ENCODE measurements around the gene SALL3.

Gene SALL3

GRCh38 chr18:78948707-78949106 lies 30.9 kb upstream of the SALL3 start:
- CTCF ChIA-PET: no interaction called here

More at GRCh38 chr18:78948707-78949106, 30.9 kb upstream of the SALL3 start:
- H3K27ac ChIP-seq (ENCODE audit: extremely low read depth, low read depth, low read length): no peak overlapping the region
- H3K9me3 ChIP-seq (ENCODE audit: control insufficient read depth, insufficient read depth, low read depth, low read length): no peaks in the 10 kb centered on the region
- TF ChIP-seq GLI4 (tag by site-specific recombination; IDR thresholded peaks at IDR 0.05) (no peak), GLIS1 (tag by site-specific recombination; IDR thresholded peaks at IDR 0.05) (no peak), ZSCAN16 (tag by site-specific recombination; IDR thresholded peaks at IDR 0.05) (no peak), ZNF624 (tag by site-specific recombination; IDR thresholded peaks at IDR 0.05) (no peak), ELK4 (IDR thresholded peaks at IDR 0.05; ENCODE audit: borderline replicate concordance, low read depth, low read length) (no peak), ZNF350 (tag by site-specific recombination; IDR thresholded peaks at IDR 0.05) (no peak), ZNF692 (tag by site-specific recombination; IDR thresholded peaks at IDR 0.05) (no peak), ZNF354C (tag by site-specific recombination; IDR thresholded peaks at IDR 0.05; ENCODE audit: borderline replicate concordance, low read depth) (no peak), ZNF830 (tag by site-specific recombination; IDR thresholded peaks at IDR 0.05; ENCODE audit: low read depth) (no peak), ZNF561 (tag by site-specific recombination; IDR thresholded peaks at IDR 0.05; ENCODE audit: borderline replicate concordance) (no peak), ZBTB44 (tag by site-specific recombination; IDR thresholded peaks at IDR 0.05) (no peak), ZNF239 (tag by site-specific recombination; IDR thresholded peaks at IDR 0.05) (no peak)
- TF ChIP-seq, protein P1, sequence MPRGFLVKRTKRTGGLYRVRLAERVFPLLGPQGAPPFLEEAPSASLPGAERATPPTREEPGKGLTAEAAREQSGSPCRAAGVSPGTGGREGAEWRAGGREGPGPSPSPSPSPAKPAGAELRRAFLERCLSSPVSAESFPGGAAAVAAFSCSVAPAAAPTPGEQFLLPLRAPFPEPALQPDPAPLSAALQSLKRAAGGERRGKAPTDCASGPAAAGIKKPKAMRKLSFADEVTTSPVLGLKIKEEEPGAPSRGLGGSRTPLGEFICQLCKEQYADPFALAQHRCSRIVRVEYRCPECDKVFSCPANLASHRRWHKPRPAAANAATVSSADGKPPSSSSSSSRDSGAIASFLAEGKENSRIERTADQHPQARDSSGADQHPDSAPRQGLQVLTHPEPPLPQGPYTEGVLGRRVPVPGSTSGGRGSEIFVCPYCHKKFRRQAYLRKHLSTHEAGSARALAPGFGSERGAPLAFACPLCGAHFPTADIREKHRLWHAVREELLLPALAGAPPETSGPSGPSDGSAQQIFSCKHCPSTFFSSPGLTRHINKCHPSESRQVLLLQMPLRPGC (tag by site-specific recombination; IDR thresholded peaks at IDR 0.05): no peak
- TF ChIP-seq, protein P2, sequence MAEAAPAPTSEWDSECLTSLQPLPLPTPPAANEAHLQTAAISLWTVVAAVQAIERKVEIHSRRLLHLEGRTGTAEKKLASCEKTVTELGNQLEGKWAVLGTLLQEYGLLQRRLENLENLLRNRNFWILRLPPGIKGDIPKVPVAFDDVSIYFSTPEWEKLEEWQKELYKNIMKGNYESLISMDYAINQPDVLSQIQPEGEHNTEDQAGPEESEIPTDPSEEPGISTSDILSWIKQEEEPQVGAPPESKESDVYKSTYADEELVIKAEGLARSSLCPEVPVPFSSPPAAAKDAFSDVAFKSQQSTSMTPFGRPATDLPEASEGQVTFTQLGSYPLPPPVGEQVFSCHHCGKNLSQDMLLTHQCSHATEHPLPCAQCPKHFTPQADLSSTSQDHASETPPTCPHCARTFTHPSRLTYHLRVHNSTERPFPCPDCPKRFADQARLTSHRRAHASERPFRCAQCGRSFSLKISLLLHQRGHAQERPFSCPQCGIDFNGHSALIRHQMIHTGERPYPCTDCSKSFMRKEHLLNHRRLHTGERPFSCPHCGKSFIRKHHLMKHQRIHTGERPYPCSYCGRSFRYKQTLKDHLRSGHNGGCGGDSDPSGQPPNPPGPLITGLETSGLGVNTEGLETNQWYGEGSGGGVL (tag by site-specific recombination; IDR thresholded peaks at IDR 0.05): no peak
- TF ChIP-seq, protein P3, sequence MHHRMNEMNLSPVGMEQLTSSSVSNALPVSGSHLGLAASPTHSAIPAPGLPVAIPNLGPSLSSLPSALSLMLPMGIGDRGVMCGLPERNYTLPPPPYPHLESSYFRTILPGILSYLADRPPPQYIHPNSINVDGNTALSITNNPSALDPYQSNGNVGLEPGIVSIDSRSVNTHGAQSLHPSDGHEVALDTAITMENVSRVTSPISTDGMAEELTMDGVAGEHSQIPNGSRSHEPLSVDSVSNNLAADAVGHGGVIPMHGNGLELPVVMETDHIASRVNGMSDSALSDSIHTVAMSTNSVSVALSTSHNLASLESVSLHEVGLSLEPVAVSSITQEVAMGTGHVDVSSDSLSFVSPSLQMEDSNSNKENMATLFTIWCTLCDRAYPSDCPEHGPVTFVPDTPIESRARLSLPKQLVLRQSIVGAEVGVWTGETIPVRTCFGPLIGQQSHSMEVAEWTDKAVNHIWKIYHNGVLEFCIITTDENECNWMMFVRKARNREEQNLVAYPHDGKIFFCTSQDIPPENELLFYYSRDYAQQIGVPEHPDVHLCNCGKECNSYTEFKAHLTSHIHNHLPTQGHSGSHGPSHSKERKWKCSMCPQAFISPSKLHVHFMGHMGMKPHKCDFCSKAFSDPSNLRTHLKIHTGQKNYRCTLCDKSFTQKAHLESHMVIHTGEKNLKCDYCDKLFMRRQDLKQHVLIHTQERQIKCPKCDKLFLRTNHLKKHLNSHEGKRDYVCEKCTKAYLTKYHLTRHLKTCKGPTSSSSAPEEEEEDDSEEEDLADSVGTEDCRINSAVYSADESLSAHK (tag by site-specific recombination; IDR thresholded peaks at IDR 0.05): no peak
- TF ChIP-seq, protein P4, sequence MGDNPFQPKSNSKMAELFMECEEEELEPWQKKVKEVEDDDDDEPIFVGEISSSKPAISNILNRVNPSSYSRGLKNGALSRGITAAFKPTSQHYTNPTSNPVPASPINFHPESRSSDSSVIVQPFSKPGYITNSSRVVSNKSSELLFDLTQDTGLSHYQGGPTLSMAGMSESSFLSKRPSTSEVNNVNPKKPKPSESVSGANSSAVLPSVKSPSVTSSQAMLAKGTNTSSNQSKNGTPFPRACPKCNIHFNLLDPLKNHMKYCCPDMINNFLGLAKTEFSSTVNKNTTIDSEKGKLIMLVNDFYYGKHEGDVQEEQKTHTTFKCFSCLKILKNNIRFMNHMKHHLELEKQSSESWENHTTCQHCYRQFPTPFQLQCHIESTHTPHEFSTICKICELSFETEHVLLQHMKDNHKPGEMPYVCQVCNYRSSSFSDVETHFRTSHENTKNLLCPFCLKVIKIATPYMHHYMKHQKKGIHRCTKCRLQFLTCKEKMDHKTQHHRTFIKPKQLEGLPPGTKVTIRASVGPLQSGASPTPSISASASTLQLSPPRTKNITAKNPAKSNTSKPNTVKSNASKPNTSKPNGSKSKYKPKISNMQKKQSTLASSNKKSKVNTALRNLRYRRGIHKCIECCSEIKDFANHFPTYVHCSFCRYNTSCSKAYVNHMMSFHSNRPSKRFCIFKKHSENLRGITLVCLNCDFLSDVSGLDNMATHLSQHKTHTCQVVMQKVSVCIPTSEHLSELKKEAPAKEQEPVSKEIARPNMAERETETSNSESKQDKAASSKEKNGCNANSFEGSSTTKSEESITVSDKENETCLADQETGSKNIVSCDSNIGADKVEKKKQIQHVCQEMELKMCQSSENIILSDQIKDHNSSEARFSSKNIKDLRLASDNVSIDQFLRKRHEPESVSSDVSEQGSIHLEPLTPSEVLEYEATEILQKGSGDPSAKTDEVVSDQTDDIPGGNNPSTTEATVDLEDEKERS (tag by site-specific recombination; IDR thresholded peaks at IDR 0.05): no peak
- POLR2A ChIA-PET: no interaction called here
- H3K4me3 ChIP-seq (ENCODE audit: low read depth, low read length): no peak overlapping the region
- H3K4me1 ChIP-seq (ENCODE audit: control insufficient read depth, insufficient read depth, low read length): no peaks in the 10 kb centered on the region
- H3K36me3 ChIP-seq (ENCODE audit: control insufficient read depth in 2 of 2, insufficient read depth in 1 of 2, low read length in 2 of 2): no peaks in the 10 kb centered on the region
